GM12891 (cell line): ENCODE data around the gene VPS33A.

Experiments
- POLR2A ChIP-seq: IDR thresholded peaks from 2 replicates; pipeline ENCODE4 v1.6.1; 2011; ENCODE audit warnings: low read depth, low read length, control low read depth
- TAF1 ChIP-seq: IDR thresholded peaks from 2 replicates; pipeline ENCODE4 v1.6.1; 2011; ENCODE audit warnings: low read depth, low read length, control low read depth

- TF ChIP-seq POLR2A (no peak), TAF1 (no peak)
Observed at GRCh38 chr12:122197612-122197966, 68.7 kb downstream of the VPS33A start.
